DOHH2 (cell line): ENCODE results near the gene SCAF4.

Experiments used
- H3F3A ChIP-seq: fragments of 200-600 bp; sonication (generic), shearing (Covaris generic); 2 replicates; pipeline ENCODE4 v1.6.0; 2016; ENCODE audit warnings: antibody characterized with exemption, mild to moderate bottlenecking; ENCODE audit not compliant: control insufficient read depth, insufficient read depth
- H3K27ac ChIP-seq: fragments of 200-600 bp; sonication (generic); 2 replicates; pipeline ENCODE4 v1.5.1; 2014; ENCODE audit warnings: low read depth, mild to moderate bottlenecking, low read length, moderate library complexity
- H3K27me3 ChIP-seq: fragments of 200-600 bp; sonication (generic); 2 replicates; pipeline ENCODE4 v1.6.1; 2014; ENCODE audit warnings: mild to moderate bottlenecking, low read length, mixed read lengths; ENCODE audit not compliant: control insufficient read depth
- H3K36me3 ChIP-seq: fragments of 200-600 bp; sonication (generic); 2 replicates; pipeline ENCODE4 v1.6.1; 2014; ENCODE audit warnings: mild to moderate bottlenecking, low read length, moderate library complexity, mixed read lengths; ENCODE audit not compliant: control insufficient read depth
- H3K4me1 ChIP-seq: fragments of 200-600 bp; sonication (generic); 2 replicates; pipeline ENCODE4 v1.6.1; 2014; ENCODE audit warnings: mild to moderate bottlenecking, low read length, mixed read lengths; ENCODE audit not compliant: control insufficient read depth
- H3K4me2 ChIP-seq: fragments of 200-600 bp; sonication (generic); 2 replicates; pipeline ENCODE4 v1.6.0; 2014; ENCODE audit warnings: mild to moderate bottlenecking, low read length, moderate library complexity
- H3K4me3 ChIP-seq: fragments of 200-600 bp; sonication (generic); 2 replicates; pipeline ENCODE4 v1.5.1; 2014; ENCODE audit warnings: mild to moderate bottlenecking, low read length, mixed read lengths
- H3K79me2 ChIP-seq: fragments of 200-600 bp; sonication (generic); 2 replicates; pipeline ENCODE4 v1.6.1; 2014; ENCODE audit warnings: mild to moderate bottlenecking, low read length, mixed read lengths; ENCODE audit not compliant: control insufficient read depth
- H3K9me2 ChIP-seq: fragments of 200-600 bp; sonication (generic); replicated peaks from 2 replicates; pipeline ENCODE4 v1.6.1; 2014; ENCODE audit warnings: mild to moderate bottlenecking, low read length, mixed read lengths; ENCODE audit not compliant: control insufficient read depth
- H3K9me3 ChIP-seq: fragments of 200-600 bp; sonication (generic); 2 replicates; pipeline ENCODE4 v1.6.1; 2014; ENCODE audit warnings: antibody characterized with exemption, low read length, mixed read lengths; ENCODE audit not compliant: control insufficient read depth, insufficient read depth
- H4K20me1 ChIP-seq: fragments of 200-600 bp; sonication (generic); 2 replicates; pipeline ENCODE4 v1.6.0; 2014; ENCODE audit warnings: low read depth, mild to moderate bottlenecking, antibody characterized with exemption, low read length, moderate library complexity; ENCODE audit not compliant: control insufficient read depth, insufficient read depth
- CTCF ChIP-seq: fragments of 200-600 bp; sonication (generic); IDR thresholded peaks from one replicate; pipeline ENCODE4 v1.5.1; 2014; ENCODE audit warnings: antibody characterized with exemption, mild to moderate bottlenecking, low read depth, low read length; ENCODE audit not compliant: poor library complexity, severe bottlenecking
- EZH2phosphoT487 ChIP-seq: fragments of 200-600 bp; sonication (generic); IDR thresholded peaks from 2 replicates; pipeline ENCODE4 v1.6.1; 2017; ENCODE audit warnings: borderline replicate concordance, mild to moderate bottlenecking, antibody characterized with exemption, low read length, moderate library complexity, mixed read lengths

SCAF4 gene

GRCh38 chr21:31708541-31708940 lies 23.4 kb downstream of the SCAF4 start:
- Histone ChIP-seq H3K4me3 (no peak overlapping the region), H3K27me3 (no peaks in the 10 kb centered on the region), H3K4me1 (peaks cover 48% of the 10 kb centered on the region), H3K27ac (no peak overlapping the region), H3K4me2 (no peak overlapping the region), H3K79me2 (peaks cover 99% of the 10 kb centered on the region), H3K9me2 (no peaks in the 10 kb centered on the region), H3K9me3 (no peaks in the 10 kb centered on the region), H3K36me3 (peaks cover 51% of the 10 kb centered on the region), H4K20me1 (peaks cover 48% of the 10 kb centered on the region; the same call in 1 of the 2 replicates), H3F3A (0 out of 2 replicates have a peak, but pooled peaks cover 2% of the 10 kb centered on the region)
- TF ChIP-seq EZH2phosphoT487, result no peak
- no peak for TF ChIP-seq CTCF

- Histone ChIP-seq H4K20me1 (peaks cover 41% of the 10 kb centered on the region; the same call in 1 of the 2 replicates), H3K4me2 (no peak overlapping the region), H3K36me3 (peaks cover 61% of the 10 kb centered on the region), H3K27me3 (no peaks in the 10 kb centered on the region), H3K9me2 (no peaks in the 10 kb centered on the region), H3F3A (0 out of 2 replicates have a peak, but pooled peaks cover 4% of the 10 kb centered on the region), H3K4me1 (peaks cover 39% of the 10 kb centered on the region), H3K9me3 (no peaks in the 10 kb centered on the region), H3K79me2 (peaks cover 99% of the 10 kb centered on the region), H3K4me3 (no peak overlapping the region), H3K27ac (no peak overlapping the region)
- TF ChIP-seq CTCF (no peak), EZH2phosphoT487 (no peak)
These were observed 24.4 kb downstream of the SCAF4 start for GRCh38 chr21:31707499-31707898.

GRCh38 chr21:31706562-31706961 lies 25.4 kb downstream of the SCAF4 start:
- TF ChIP-seq CTCF (no peak), EZH2phosphoT487 (no peak)
- H3K27ac ChIP-seq, result no peak overlapping the region
- H3F3A ChIP-seq, result 0 out of 2 replicates have a peak, but pooled peaks cover 4% of the 10 kb centered on the region
- H3K4me2 ChIP-seq, result no peak overlapping the region
- H3K9me3 ChIP-seq, result no peaks in the 10 kb centered on the region
- peaks cover 41% of the 10 kb centered on the region; the same call in 1 of the 2 replicates for H4K20me1 ChIP-seq
- H3K79me2 ChIP-seq, result peaks cover 91% of the 10 kb centered on the region
- H3K27me3 ChIP-seq, result no peaks in the 10 kb centered on the region
- H3K9me2 ChIP-seq, result no peaks in the 10 kb centered on the region
- H3K4me3 ChIP-seq, result no peak overlapping the region
- H3K4me1 ChIP-seq, result peaks cover 35% of the 10 kb centered on the region
- peaks cover 70% of the 10 kb centered on the region for H3K36me3 ChIP-seq
